CD4-positive, alpha-beta T cell treated with Interleukin-17A for 4 hours (primary cell): ENCODE results near the gene CROCC2.
A peak's percentile ranks its signal among the peaks of the same experiment; 100 is the strongest.
"Not testable (repeated sequence)": the region's sequence is repeated elsewhere in the genome, so short reads cannot be mapped to it uniquely, and the experiment has no call there.

ENCODE experiments used
- DNase-seq: peaks from one replicate; pipeline ENCODE4 v3.0.0-alpha.2; 2020; ENCODE audit warnings: mixed read lengths

CROCC2 gene

GRCh38 chr2:240972636-240973521, 66.7 kb downstream of the CROCC2 start:
- no peak for DNase-seq

DNA sequence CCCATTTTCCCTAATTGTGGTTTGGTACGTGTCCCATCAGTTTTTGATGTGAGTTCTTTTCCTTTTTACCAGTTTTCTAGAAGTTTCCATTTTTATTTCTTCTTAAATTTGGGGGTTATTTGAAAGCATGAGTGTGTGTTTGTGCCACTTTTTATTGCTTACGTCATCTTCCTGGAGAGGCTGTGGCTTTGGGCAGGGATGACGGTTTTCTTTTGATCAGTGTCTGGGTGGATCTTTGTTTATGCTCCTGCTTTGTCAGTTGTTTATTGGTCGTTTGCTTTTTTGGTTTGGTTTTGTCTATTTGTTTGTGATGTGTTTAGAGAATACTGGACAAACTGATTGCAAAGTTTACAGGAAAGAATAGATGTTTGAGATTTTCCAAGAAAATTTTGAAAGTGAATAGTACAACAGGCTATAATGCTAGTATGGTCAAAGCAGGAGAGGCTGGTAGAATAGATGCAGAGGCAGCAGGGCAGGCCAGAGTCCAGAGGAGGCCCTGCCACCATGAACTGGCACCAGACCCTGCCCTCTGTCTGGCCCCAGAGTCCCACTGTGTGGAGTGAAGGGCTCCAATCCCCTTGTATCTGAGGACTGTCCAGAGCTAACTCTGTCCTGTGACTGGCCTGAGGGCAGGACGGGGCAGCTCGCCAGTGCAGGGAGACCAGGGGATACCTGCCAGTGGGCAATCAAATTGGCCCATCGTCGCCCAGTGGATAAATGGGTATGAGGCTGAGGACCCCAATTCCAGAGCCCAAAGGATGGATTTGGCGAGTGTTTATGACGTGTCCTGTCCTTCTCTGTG, 68.8 kb downstream of the CROCC2 start:
- peak; percentile 22 for DNase-seq

GRCh38 chr2:240975903-240976302, 69.8 kb downstream of the CROCC2 start:
- DNase-seq: not testable (repeated sequence)

DNA sequence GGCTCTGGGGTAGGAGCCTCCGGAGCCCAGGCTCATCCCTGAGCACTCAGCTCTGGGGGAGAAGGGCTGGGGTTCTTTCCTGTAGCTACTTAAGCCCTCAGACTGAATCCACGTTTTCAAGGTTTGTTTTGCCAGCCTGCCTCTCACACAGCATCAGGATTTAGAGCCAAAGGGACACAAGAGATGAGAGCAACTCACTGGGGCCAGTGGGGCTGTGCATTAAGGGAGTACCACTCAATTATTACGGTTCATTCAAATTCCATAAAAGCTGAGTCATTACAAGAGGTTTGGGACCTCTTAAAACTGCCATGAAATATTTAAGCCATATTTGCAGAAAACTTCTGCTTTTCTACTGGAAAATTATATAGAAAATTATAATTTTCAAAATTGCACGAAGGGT, 75.1 kb downstream of the CROCC2 start:
- no peak for DNase-seq

DNA sequence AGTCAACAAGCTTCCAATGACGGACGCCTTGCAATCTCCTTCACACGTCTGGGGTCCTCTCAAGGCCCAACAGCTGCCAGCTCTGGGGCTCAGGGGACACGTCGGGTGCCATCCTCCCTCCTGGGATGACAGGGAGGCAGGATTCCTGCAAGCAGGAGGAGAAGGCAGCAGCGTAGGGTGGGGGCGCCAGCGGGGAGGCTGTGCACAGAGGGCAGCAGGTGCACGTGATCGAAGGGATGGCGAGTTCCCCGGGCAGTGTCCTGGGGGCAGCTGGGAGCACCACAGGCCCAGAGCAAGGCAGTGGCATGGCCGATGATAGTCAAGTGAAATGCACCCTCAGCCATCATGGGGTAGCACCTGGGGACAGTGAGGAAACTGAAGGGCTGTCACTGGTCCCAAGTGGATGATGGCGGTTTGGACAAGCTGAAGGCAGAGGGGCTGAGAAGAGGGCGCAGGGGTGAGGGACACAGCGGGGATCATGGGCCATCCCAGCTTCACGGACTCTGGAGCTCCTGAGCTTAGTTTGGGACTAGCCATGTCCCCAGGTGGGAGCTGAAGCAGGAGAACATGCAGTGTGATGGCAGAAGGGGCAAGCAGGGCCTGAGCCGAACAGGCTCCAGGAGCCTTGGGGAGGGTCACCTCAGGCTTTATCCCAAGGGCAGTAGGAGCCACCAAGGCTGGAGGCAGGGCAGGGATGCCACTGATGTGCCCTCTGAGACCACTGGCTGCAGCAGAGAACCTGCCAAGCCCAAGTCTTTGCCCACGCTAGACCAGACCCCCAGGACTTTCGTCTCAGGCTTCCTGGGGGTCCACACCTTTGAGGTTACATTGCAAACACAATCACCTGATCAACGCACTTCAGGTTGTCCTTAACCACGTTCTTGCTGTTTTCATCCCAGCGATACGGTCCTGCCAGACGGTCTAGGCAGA, 76.0 kb downstream of the CROCC2 start:
- no peak for DNase-seq

- DNase-seq: no peak
Observed at GRCh38 chr2:240982821-240983281, 76.7 kb downstream of the CROCC2 start.

DNA sequence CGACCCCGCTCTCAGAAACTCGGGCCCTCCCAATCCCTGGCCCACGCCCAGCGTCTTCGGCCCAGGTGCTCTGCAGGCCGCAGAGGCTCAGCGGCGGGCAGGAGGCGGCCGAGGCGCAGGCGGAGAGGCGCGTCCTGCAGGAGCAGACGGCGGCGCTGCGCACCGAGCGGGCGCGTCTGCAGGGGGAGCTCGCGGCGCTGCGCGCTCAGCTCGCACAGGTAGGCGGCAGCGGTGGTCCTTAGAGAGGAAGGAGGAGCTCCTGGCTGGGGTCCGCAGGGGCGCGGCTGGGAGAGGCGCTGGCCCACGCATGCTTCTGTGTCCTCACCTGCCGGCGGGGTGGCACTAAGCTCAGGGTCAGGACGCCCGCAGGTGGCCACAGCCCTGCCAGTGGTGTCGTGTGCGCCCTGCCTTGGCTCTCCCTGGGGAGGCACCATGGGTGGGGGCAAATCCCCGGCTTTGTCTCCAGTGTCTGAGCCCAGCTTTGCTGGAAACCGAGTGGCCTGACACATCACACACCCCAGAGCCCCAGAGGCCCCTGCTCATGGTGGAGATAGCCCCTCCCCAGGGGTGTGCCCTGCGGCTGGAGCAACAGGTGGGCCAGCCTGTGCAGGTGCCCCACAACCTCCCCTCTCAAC, 77.3 kb downstream of the CROCC2 start:
- DNase-seq: peak; percentile 50

GRCh38 chr2:240983996-240984498, 77.9 kb downstream of the CROCC2 start:
- DNase-seq: no peak

- DNase-seq: no peak
Observed at GRCh38 chr2:240985881-240986786, 80.0 kb downstream of the CROCC2 start.

- no peak for DNase-seq
Observed at GRCh38 chr2:240986787-240987411, 80.8 kb downstream of the CROCC2 start.

DNA sequence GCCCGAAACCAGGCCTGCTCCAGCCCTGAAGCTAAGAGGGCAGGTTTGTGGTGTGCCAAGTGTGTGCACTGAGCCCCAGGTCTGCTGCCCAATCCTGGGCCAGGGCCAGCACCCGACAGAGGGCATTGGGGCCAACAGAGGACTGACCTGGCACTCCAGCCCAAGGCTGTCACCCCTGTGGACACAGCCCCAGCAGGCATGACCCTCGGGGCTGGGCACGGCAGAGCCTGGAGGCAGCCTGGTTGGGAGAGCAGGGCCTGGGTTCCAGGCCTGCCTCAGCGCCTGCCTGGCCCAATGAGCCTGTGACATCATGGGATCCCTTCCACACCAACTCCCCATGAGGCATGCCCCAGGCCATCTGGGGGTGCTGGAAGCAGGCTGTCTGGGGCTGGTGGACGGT, 81.5 kb downstream of the CROCC2 start:
- no peak for DNase-seq

DNA sequence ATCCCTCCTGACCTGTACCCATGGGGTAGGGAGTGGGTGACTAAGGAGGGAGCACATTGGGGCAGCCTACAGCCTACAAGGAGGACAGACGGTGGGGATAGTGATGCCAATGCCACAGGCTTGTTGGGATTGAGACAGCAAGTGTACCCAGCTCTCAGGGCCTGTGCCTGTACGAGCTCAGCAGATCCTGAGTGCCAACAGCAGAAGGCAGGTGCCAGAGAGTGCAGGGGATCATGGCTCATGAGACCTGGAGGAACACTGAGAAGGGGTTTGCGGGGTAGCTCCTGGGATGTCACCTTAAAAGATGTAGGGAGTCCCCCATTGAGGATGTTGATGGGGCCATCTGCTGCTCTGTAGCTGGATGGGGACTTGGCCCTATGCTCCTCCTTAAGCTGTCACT, 82.0 kb downstream of the CROCC2 start:
- no peak for DNase-seq

GRCh38 chr2:240988571-240989271, 82.6 kb downstream of the CROCC2 start:
- DNase-seq: no peak

GRCh38 chr2:240989451-240990265, 83.5 kb downstream of the CROCC2 start:
- DNase-seq: no peak

DNA sequence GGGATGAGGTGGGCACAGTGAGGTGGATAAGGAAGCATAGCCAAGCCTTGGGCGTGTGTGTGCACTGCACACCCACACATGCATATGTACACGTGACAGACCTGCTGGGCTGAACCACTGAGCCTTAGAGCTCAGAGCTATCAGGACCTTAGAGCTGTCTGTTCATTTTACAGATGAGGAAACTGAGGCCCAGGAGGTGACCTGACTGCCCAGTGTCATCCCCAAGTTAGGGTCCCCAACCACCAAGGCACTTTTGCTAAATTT, 84.1 kb downstream of the CROCC2 start:
- DNase-seq: no peak

DNA sequence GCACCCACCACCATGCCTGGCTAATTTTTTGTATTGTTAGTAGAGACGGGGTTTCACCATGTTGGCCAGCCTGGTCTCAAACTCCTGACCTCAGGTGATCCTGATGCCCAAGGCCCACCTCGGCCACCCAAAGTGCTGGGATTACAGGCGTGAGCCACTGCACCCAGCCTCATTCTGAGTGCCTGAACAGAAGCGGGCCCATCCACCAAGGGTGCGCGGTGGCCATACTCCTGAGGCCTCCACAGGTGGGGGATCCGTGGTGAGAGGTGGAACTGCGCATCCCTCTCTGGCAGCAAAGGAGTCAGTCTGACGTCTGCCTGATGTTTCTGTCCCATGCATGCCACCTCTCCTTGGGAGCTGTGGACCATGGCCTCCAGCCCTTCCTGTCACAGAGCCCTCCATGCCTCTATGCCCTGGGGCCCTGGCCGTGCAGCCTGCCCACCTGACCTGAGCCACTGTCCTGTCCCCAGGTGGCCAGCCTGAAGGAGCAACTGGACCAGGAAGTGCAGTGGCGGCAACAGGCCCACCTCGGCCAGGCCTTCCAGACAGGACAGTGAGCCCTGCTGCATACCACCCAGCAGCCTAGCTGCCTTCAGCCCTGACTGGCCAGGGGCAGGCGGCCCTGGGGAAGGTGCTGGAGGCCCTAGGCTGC, 84.7 kb downstream of the CROCC2 start:
- DNase-seq: no peak

DNA sequence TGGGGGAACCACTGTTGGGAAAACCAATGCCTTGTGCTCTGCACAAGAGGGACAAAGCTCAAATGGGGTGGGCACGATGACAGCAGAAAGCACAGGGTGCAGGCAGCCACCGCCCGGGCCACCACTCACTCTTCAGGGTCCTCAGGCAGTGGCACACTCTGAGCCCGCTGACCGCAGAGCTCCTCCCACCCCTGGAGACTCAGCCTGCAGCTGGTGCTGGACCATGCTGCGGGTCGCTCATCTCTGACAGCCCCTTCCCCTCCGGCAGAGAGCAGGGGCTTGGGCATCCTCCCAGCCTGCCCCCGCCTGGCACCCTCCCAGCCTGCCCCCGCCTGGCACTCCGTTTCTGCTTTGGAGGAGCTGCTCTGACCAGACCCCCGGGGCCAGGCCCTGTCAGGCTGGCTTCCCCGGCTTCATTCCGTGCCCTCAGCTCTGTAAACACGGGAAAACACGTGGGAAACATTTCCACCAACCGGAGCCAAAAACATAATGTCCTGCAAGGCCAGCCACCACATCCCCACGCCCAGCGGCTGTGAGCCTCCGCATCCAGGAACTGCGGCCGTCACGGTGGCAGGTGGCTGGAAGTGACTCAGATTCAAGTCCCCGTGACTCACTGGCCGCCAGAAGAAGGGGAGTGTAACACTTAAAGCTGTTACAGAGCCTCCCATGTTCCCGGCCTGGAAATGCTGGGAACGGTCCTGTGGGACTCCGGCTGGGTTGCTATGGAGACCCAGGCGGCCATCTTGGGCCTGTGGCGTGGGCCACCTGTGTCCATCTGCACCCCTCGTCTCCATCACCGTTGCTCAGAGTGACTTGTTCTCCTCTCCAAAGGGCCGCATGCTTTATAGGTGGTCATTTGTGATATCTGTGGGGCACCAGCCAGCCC, 85.5 kb downstream of the CROCC2 start:
- DNase-seq: no peak
